Smooth muscle cell (in vitro differentiated cells): Measurements from ENCODE around the gene TDRD15. TPM values are rescaled to one million over a fixed set of nuclear protein-coding genes. Genes with fewer than 3 reads are reported as not detected.

Experiments used
- DNase-seq: peaks from one replicate; lab custom pipeline; 2025; ENCODE audit not compliant: unreplicated experiment; lab: John Stamatoyannopoulos, UW
- H2AFZ ChIP-seq: fragments of 200-600 bp; sonication (generic); 2 replicates; pipeline ENCODE4 v1.6.0; 2016; ENCODE audit warnings: antibody characterized with exemption, low read depth, mild to moderate bottlenecking
- H3F3A ChIP-seq: fragments of 200-600 bp; sonication (generic); 2 replicates; pipeline ENCODE4 v1.6.0; 2017; ENCODE audit warnings: antibody characterized with exemption, low read depth
- H3K27ac ChIP-seq: fragments of 200-600 bp; sonication (generic); 2 replicates; pipeline ENCODE4 v1.5.1; 2016; ENCODE audit warnings: low read depth, mild to moderate bottlenecking
- H3K27me3 ChIP-seq: fragments of 200-600 bp; sonication (generic); 2 replicates; pipeline ENCODE4 v1.6.1; 2016; ENCODE audit warnings: low read depth, mild to moderate bottlenecking
- H3K36me3 ChIP-seq: fragments of 200-600 bp; sonication (generic); 2 replicates; pipeline ENCODE4 v1.5.1; 2016; ENCODE audit warnings: low read depth
- H3K4me1 ChIP-seq: fragments of 200-600 bp; sonication (generic); 2 replicates; pipeline ENCODE4 v1.5.1; 2016; ENCODE audit warnings: low read depth
- H3K4me2 ChIP-seq: fragments of 200-600 bp; sonication (generic); 2 replicates; pipeline ENCODE4 v1.6.0; 2016; ENCODE audit warnings: mild to moderate bottlenecking
- H3K4me3 ChIP-seq: fragments of 200-600 bp; sonication (generic); 2 replicates; pipeline ENCODE4 v1.5.1; 2016; ENCODE audit warnings: mild to moderate bottlenecking
- H3K79me2 ChIP-seq: fragments of 200-600 bp; sonication (generic); 2 replicates; pipeline ENCODE4 v1.6.0; 2016; ENCODE audit warnings: low read depth, mild to moderate bottlenecking
- H3K9ac ChIP-seq: fragments of 200-600 bp; sonication (generic); 2 replicates; pipeline ENCODE4 v1.6.0; 2016; ENCODE audit warnings: low read depth
- H3K9me3 ChIP-seq: fragments of 200-600 bp; sonication (generic); replicated peaks from 2 replicates; pipeline ENCODE4 v1.5.1; 2016; ENCODE audit warnings: low read depth
- H4K20me1 ChIP-seq: fragments of 200-600 bp; sonication (generic); 2 replicates; pipeline ENCODE4 v1.6.0; 2016; ENCODE audit warnings: low read depth
- WGBS: methylation state at CpG from one replicate; pipeline ENCODE4 v1.1.7; 2016; ENCODE audit warnings: low lambda C conversion rate; 5-methylcytosine and 5-hydroxymethylcytosine counted together
- polyA plus RNA-seq: library from polyadenylated mRNA; unstranded; fragments of >200 nt; fragmentation: Nextera tagmentation; extraction: Ambion mirVana; gene quantifications from 2 replicates; pipeline ENCODE4 v1.2.1, GENCODE V29; 2016
- total RNA-seq: library from RNA; depleted of rRNA; stranded (reverse); fragments of >200 nt; gene quantifications from 2 replicates; pipeline ENCODE4 v1.2.3, GENCODE V29; 2014
- TF ChIP-seq, protein P1 (sequence below): fragments of 200-600 bp; sonication (generic); IDR thresholded peaks from 2 replicates; pipeline ENCODE4 v1.5.1; 2017; ENCODE audit warnings: borderline replicate concordance, mild to moderate bottlenecking, antibody characterized with exemption; ENCODE audit not compliant: insufficient read depth, poor library complexity, severe bottlenecking

TDRD15 gene
- total and polyA plus RNA-seq, 2 experiments from 2014 or later: not detected

DNA sequence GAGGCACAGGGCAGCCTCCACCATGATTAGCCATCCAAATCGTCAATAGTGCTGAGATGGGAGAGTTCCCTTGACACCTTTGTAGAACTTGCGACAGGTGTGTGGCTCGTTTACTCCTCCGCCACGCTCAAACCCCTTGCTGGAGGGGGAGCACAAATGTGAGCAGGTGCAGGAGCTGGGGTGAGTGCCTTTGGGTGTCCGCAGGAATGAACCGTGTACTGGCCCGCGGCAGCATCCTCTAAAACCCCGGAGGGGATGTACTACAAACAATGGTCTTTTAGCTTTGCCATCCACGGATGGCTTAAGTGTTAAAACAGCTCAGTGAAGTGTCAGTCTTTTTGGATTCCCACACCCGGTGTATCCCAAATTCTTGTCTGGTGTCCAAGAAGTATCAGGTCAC, 21.4 kb upstream of the TDRD15 start:
- H3K4me1 ChIP-seq: no peaks in the 10 kb centered on the region
- H3K4me3 ChIP-seq: no peak overlapping the region
- TF ChIP-seq, protein P1, sequence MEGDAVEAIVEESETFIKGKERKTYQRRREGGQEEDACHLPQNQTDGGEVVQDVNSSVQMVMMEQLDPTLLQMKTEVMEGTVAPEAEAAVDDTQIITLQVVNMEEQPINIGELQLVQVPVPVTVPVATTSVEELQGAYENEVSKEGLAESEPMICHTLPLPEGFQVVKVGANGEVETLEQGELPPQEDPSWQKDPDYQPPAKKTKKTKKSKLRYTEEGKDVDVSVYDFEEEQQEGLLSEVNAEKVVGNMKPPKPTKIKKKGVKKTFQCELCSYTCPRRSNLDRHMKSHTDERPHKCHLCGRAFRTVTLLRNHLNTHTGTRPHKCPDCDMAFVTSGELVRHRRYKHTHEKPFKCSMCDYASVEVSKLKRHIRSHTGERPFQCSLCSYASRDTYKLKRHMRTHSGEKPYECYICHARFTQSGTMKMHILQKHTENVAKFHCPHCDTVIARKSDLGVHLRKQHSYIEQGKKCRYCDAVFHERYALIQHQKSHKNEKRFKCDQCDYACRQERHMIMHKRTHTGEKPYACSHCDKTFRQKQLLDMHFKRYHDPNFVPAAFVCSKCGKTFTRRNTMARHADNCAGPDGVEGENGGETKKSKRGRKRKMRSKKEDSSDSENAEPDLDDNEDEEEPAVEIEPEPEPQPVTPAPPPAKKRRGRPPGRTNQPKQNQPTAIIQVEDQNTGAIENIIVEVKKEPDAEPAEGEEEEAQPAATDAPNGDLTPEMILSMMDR: no peak
- H3K27ac ChIP-seq: no peak overlapping the region
- 92% methylated on average over 12 of the region's 12 CpGs for WGBS
- H3K4me2 ChIP-seq: no peak overlapping the region
- no peak overlapping the region for H3K9ac ChIP-seq
- H3F3A ChIP-seq: no peaks in the 10 kb centered on the region
- H3K36me3 ChIP-seq: no peaks in the 10 kb centered on the region
- no peaks in the 10 kb centered on the region for H3K27me3 ChIP-seq
- H2AFZ ChIP-seq: no peak overlapping the region
- DNase-seq: no peak
- no peaks in the 10 kb centered on the region for H3K79me2 ChIP-seq
- H3K9me3 ChIP-seq: no peaks in the 10 kb centered on the region
- H4K20me1 ChIP-seq: no peaks in the 10 kb centered on the region

DNA sequence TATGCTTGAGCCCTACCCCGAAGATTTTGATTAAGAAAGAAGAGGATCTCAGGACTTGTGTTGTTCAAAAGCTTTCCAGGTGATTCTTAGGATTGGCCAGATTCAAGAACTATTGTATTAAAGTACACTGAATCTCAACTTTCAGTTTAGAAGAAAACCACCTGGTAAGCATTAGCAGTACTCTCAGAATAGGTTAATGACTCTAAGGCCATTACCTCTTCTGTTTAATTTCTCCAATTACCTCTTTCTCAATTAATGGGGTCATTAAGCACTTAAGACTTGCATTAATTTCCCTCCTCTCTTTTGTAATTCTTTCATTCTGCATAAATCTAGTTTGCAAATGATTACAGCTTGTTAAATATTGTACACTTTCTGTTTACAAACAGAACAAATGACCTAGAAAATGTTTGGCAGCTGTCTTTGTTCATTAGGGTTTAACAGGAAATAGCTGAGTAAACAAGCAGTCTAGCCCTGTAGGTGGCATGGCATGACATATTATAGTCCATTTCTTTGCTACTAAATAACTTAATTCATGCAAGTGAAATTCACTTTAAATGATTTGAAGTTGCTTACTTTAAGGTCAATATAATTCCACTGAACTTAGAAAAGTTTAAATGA, 20.4 kb upstream of the TDRD15 start:
- Histone ChIP-seq H3K4me2 (no peak overlapping the region), H3F3A (no peaks in the 10 kb centered on the region), H3K9ac (no peak overlapping the region), H3K27ac (no peak overlapping the region), H3K4me3 (no peak overlapping the region), H2AFZ (no peak overlapping the region), H3K27me3 (no peaks in the 10 kb centered on the region), H3K79me2 (no peaks in the 10 kb centered on the region), H4K20me1 (no peaks in the 10 kb centered on the region), H3K36me3 (no peaks in the 10 kb centered on the region), H3K9me3 (no peaks in the 10 kb centered on the region), H3K4me1 (no peaks in the 10 kb centered on the region)
- WGBS: 84% methylated on average over 1 of the region's 1 CpG
- no peak for DNase-seq
- TF ChIP-seq, protein P1: no peak

DNA sequence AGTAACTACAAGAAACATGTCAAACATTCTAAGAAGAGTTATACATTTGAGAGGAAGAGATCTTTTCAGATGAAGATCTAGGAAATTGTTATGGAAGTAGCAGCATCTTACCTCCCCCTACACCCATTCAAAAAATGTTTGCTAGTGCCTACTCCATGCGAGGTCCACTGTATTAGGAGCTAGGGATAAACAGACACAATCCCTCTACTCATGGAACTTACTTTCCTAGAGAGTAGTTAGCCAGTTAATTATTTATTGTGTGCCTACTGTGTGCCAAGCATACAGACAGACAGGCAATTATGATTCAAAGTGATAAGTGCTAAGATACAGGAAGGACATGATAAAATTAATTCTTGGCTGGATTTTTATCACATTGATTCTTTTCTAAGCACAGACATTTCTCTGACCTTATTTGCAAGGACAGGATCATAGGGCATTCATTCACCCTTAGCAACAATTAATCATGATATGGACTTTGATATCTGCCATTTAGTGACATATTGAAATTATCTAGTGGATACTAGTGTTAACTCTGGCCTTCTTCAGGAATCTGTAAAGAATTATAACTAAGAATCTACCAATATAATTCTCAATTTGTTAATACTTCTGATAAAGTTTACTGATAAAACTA, 19.6 kb upstream of the TDRD15 start:
- no peaks in the 10 kb centered on the region for H3K79me2 ChIP-seq
- no peak overlapping the region for H3K27ac ChIP-seq
- H3K36me3 ChIP-seq: no peaks in the 10 kb centered on the region
- 62% methylated on average over 1 of the region's 1 CpG for WGBS
- H4K20me1 ChIP-seq: no peaks in the 10 kb centered on the region
- H3K9ac ChIP-seq: no peak overlapping the region
- H3K9me3 ChIP-seq: no peaks in the 10 kb centered on the region
- H2AFZ ChIP-seq: no peak overlapping the region
- no peak overlapping the region for H3K4me3 ChIP-seq
- no peak overlapping the region for H3K4me2 ChIP-seq
- no peak for DNase-seq
- TF ChIP-seq, protein P1: no peak
- H3K27me3 ChIP-seq: no peaks in the 10 kb centered on the region
- no peaks in the 10 kb centered on the region for H3F3A ChIP-seq
- no peaks in the 10 kb centered on the region for H3K4me1 ChIP-seq

GRCh38 chr2:21111012-21111411, 12.8 kb upstream of the TDRD15 start:
- no peak overlapping the region for H2AFZ ChIP-seq
- H3K4me3 ChIP-seq: no peak overlapping the region
- H4K20me1 ChIP-seq: no peaks in the 10 kb centered on the region
- no peaks in the 10 kb centered on the region for H3K9me3 ChIP-seq
- no peaks in the 10 kb centered on the region for H3F3A ChIP-seq
- no peaks in the 10 kb centered on the region for H3K4me1 ChIP-seq
- no peak overlapping the region for H3K27ac ChIP-seq
- H3K36me3 ChIP-seq: no peaks in the 10 kb centered on the region
- no peak overlapping the region for H3K9ac ChIP-seq
- 96% methylated on average over 1 of the region's 1 CpG for WGBS
- no peak overlapping the region for H3K4me2 ChIP-seq
- no peaks in the 10 kb centered on the region for H3K27me3 ChIP-seq
- DNase-seq: no peak
- TF ChIP-seq, protein P1: no peak
- H3K79me2 ChIP-seq: no peaks in the 10 kb centered on the region
